SK-N-SH (cell line): ENCODE measurements around the gene CCDC171.

ENCODE experiments used
- CTCF ChIP-seq: fragments of 200-600 bp; sonication (generic); IDR thresholded peaks from 2 replicates; pipeline ENCODE4 v1.6.1; 2017; ENCODE audit warnings: antibody characterized with exemption, mild to moderate bottlenecking, moderate library complexity
- ELF1 ChIP-seq: IDR thresholded peaks from 2 replicates; pipeline ENCODE4 v1.4.0; 2012
- EP300 ChIP-seq, 2 experiments: IDR thresholded peaks; 2 replicates each; pipeline versions ENCODE4 v1.4.0 to v1.6.1; 2012; ENCODE audit warnings: borderline replicate concordance in 1 of 2, low read depth in 1 of 2, low read length in 1 of 2
- FOSL2 ChIP-seq: IDR thresholded peaks from 2 replicates; pipeline ENCODE4 v1.4.0; 2012; ENCODE audit warnings: low read depth, mild to moderate bottlenecking, moderate library complexity, borderline replicate concordance
- GATA2 ChIP-seq: sonication (generic); formaldehyde crosslinking; IDR thresholded peaks from 2 replicates; pipeline ENCODE4 v1.5.0; 2020; ENCODE audit warnings: mild to moderate bottlenecking, missing genetic modification reagents
- PBX3 ChIP-seq: IDR thresholded peaks from 2 replicates; pipeline ENCODE4; 2012
- POLR2AphosphoS5 ChIP-seq: IDR thresholded peaks from 2 replicates; pipeline ENCODE4 v1.6.1; 2012; ENCODE audit warnings: low read depth, low read length
- RCOR1 ChIP-seq: fragments of 150-350 bp; IDR thresholded peaks from 2 replicates; pipeline ENCODE4 v1.6.1; 2017; ENCODE audit warnings: antibody characterized with exemption, low read length
- REST ChIP-seq: IDR thresholded peaks from 2 replicates; pipeline ENCODE4 v1.6.1; 2012; ENCODE audit warnings: mild to moderate bottlenecking, low read depth, low read length, moderate library complexity
- TAF1 ChIP-seq: IDR thresholded peaks from 2 replicates; pipeline ENCODE4 v1.6.1; 2012; ENCODE audit warnings: low read depth, mild to moderate bottlenecking, low read length, moderate library complexity, borderline replicate concordance
- TCF12 ChIP-seq: IDR thresholded peaks from 2 replicates; pipeline ENCODE4 v1.4.0; 2012
- YY1 ChIP-seq: IDR thresholded peaks from 2 replicates; pipeline ENCODE4 v1.4.0; 2012; ENCODE audit warnings: low read depth, mild to moderate bottlenecking

GRCh38 chr9:15622318-15622971 is 69.6 kb downstream of the CCDC171 start:
- TF ChIP-seq GATA2 (CRISPR knock-in tag) (no peak), CTCF (peak; percentile 56), TAF1 (no peak), FOSL2 (no peak), ELF1 (no peak), RCOR1 (no peak), YY1 (no peak), EP300 (IDR thresholded peaks at IDR 0.05; ENCODE audit: borderline replicate concordance in 1 of 2, low read depth in 1 of 2, low read length in 1 of 2) (no peak), POLR2AphosphoS5 (no peak), PBX3 (no peak), TCF12 (no peak), REST (no peak)
